Spleen (tissue), 7 donors: ENCODE measurements around the gene MAGI2.

Source experiments
- CTCF ChIP-seq, 11 experiments: fragments of 200-600 bp in 7 of 11; fragments of 450-650 bp in 4 of 11; sonication (generic) in 4 of 11; IDR thresholded peaks in 8 of 11; conservative IDR thresholded peaks in 3 of 11; 1 replicate in 7 of 11; 2 replicates in 4 of 11; pipeline versions ENCODE4 v1.4.0 to v1.8.0; 2016 to 2021; ENCODE audit warnings: antibody characterized with exemption in 11 of 11, inconsistent platforms in 4 of 11, mild to moderate bottlenecking in 1 of 11
- POLR2A ChIP-seq, 3 donors: fragments of 450-650 bp; IDR thresholded peaks; one replicate each; pipeline ENCODE4 v1.5.1; 2017; ENCODE audit warnings: antibody characterized with exemption in 3 of 3, mild to moderate bottlenecking in 1 of 3
- donor health status: DM: no; HTN: no; CAD: no; lungs with moderate emphysema.
- donor health status: DM: no; HTN: no; CAD: no.
- donor health status: DM: no; HTN: no; CAD: no.

- TF ChIP-seq CTCF (IDR thresholded peaks at IDR 0.05 in 8 of 11, conservative IDR thresholded peaks at IDR 0.05 in 3 of 11) (no peak), POLR2A (IDR thresholded peaks at IDR 0.05) (no peak)
These were observed 957.3 kb downstream of the MAGI2 start for GRCh38 chr7:78496096-78496630.
